Body of pancreas (tissue), 4 donors: ENCODE data around the gene NPY4R. TPM values are rescaled to one million over a fixed set of nuclear protein-coding genes. Genes with fewer than 3 reads are reported as not detected.
"Not testable (repeated sequence)": the region's sequence is repeated elsewhere in the genome, so short reads cannot be mapped to it uniquely, and the experiment has no call there.

Experiments
- ATAC-seq: fragments of 150-250 bp; one replicate; pipeline ENCODE4 v1.9.1; 2016
- DNase-seq, 4 donors: peaks; one replicate each; pipeline ENCODE4 v3.0.0-alpha.2; 2019
- H3K27ac ChIP-seq, 4 donors: fragments of 200-600 bp; sonication (generic); 1 replicate in 3 of 4; 2 replicates in 1 of 4; pipeline versions ENCODE4 v1.5.1 to v1.6.1; 2016 to 2019; ENCODE audit warnings: mild to moderate bottlenecking in 1 of 4, mixed read lengths in 1 of 4, moderate library complexity in 1 of 4
- H3K27me3 ChIP-seq, 2 donors: fragments of 200-600 bp; sonication (generic); one replicate each; pipeline ENCODE4 v1.6.0; 2016; ENCODE audit warnings: mild to moderate bottlenecking in 1 of 2
- H3K36me3 ChIP-seq, 2 donors: fragments of 200-600 bp; sonication (generic); replicated peaks in 1 of 2; 2 replicates each; pipeline ENCODE4 v1.5.1; 2016; ENCODE audit warnings: low read depth in 2 of 2; ENCODE audit not compliant: insufficient read depth in 1 of 2
- H3K4me1 ChIP-seq: fragments of 200-600 bp; sonication (generic); one replicate; pipeline ENCODE4 v1.6.0; 2016
- H3K4me3 ChIP-seq, 2 donors: fragments of 200-600 bp; sonication (generic); 1 replicate in 1 of 2; 2 replicates in 1 of 2; pipeline ENCODE4 v1.5.1; 2016 to 2019
- H3K9me3 ChIP-seq, 3 donors: fragments of 200-600 bp; sonication (generic); 1 replicate in 2 of 3; 2 replicates in 1 of 3; pipeline ENCODE4 v1.5.1; 2016
- WGBS, 2 donors: methylation state at CpG; one replicate each; pipeline ENCODE4 v1.1.5; 2017; 5-methylcytosine and 5-hydroxymethylcytosine counted together
- intact Hi-C: fragments of 100-400 bp; cut with DNase I; formaldehyde crosslinking; loops from one replicate; pipeline ENCODE4 v1.15.1; 2023
- total RNA-seq, 2 donors: library from RNA; depleted of rRNA; stranded (reverse); fragments of >200 nt; gene quantifications; one replicate each; pipeline ENCODE4 v1.1.0, GENCODE V29; 2016

The NPY4R gene
- total RNA-seq, 2 donors from 2014 or later = not detected

GRCh38 chr10:46497878-46498277 lies 32.1 kb upstream of the NPY4R start:
- H3K36me3 ChIP-seq, H3K4me1 ChIP-seq, ATAC-seq, intact Hi-C loops, H3K27me3 ChIP-seq, H3K27ac ChIP-seq, H3K9me3 ChIP-seq, DNase-seq, H3K4me3 ChIP-seq: not testable (repeated sequence)
- WGBS, 2 donors = no CpG with 5 or more reads among the region's 2 CpGs

GRCh38 chr10:46497401-46497800 lies 31.6 kb upstream of the NPY4R start:
- intact Hi-C loops, ATAC-seq: not testable (repeated sequence)
- WGBS, 2 donors = no CpG with 5 or more reads among the region's 4 CpGs

GRCh38 chr10:46491364-46492114 lies 25.8 kb upstream of the NPY4R start:
- H3K27ac ChIP-seq, DNase-seq, ATAC-seq, H3K27me3 ChIP-seq, H3K36me3 ChIP-seq, H3K4me1 ChIP-seq, H3K9me3 ChIP-seq, intact Hi-C loops, H3K4me3 ChIP-seq: not testable (repeated sequence)
- no CpG with 5 or more reads among the region's 1 CpG for WGBS, 2 donors

More at GRCh38 chr10:46497401-46497800, 31.6 kb upstream of the NPY4R start:
- not testable (repeated sequence) for H3K36me3 ChIP-seq, H3K27me3 ChIP-seq, DNase-seq, H3K9me3 ChIP-seq, H3K4me1 ChIP-seq, H3K4me3 ChIP-seq, H3K27ac ChIP-seq

- H3K4me3 ChIP-seq, H3K4me1 ChIP-seq, H3K9me3 ChIP-seq, H3K27me3 ChIP-seq, DNase-seq, intact Hi-C loops, H3K27ac ChIP-seq, ATAC-seq, H3K36me3 ChIP-seq: not testable (repeated sequence)
- 100% methylated on average over 3 of the region's 11 CpGs; no CpG with 5 or more reads in 1 of the 2 donors for WGBS, 2 donors
These were observed 24.5 kb upstream of the NPY4R start for GRCh38 chr10:46490285-46490684.

GRCh38 chr10:46486459-46486858 lies 20.7 kb upstream of the NPY4R start:
- not testable (repeated sequence) for H3K27ac ChIP-seq

GRCh38 chr10:46474746-46475320 lies 9.1 kb upstream of the NPY4R start:
- ATAC-seq, H3K36me3 ChIP-seq, H3K4me3 ChIP-seq, H3K27ac ChIP-seq, H3K9me3 ChIP-seq, H3K4me1 ChIP-seq, H3K27me3 ChIP-seq, DNase-seq, intact Hi-C loops: not testable (repeated sequence)
- 57 to 100% methylated on average over 1 to 3 of the region's 3 CpGs for WGBS, 2 donors

More at GRCh38 chr10:46486459-46486858, 20.7 kb upstream of the NPY4R start:
- no CpG with 5 or more reads among the region's 2 CpGs for WGBS, 2 donors
- ATAC-seq, H3K9me3 ChIP-seq, H3K36me3 ChIP-seq, DNase-seq, H3K27me3 ChIP-seq, H3K4me3 ChIP-seq, intact Hi-C loops, H3K4me1 ChIP-seq: not testable (repeated sequence)

GRCh38 chr10:46473758-46474157 lies 8.0 kb upstream of the NPY4R start:
- ATAC-seq = peak; percentile 91

GRCh38 chr10:46470134-46470533 lies 4.4 kb upstream of the NPY4R start:
- H3K4me3 ChIP-seq, H3K36me3 ChIP-seq, ATAC-seq, H3K4me1 ChIP-seq, H3K9me3 ChIP-seq, H3K27me3 ChIP-seq, intact Hi-C loops, DNase-seq, H3K27ac ChIP-seq: not testable (repeated sequence)
- no CpG with 5 or more reads among the region's 1 CpG for WGBS, 2 donors

More at GRCh38 chr10:46473758-46474157, 8.0 kb upstream of the NPY4R start:
- H3K27ac ChIP-seq, H3K9me3 ChIP-seq, H3K4me3 ChIP-seq, intact Hi-C loops, H3K36me3 ChIP-seq, H3K4me1 ChIP-seq, H3K27me3 ChIP-seq: not testable (repeated sequence)
- 0% methylated on average over 1 of the region's 3 CpGs; no CpG with 5 or more reads in 1 of the 2 donors for WGBS, 2 donors
- DNase-seq = peak; percentile 32 to 78 (median 48)

GRCh38 chr10:46468119-46468809 lies 2.5 kb upstream of the NPY4R start:
- H3K4me3 ChIP-seq, H3K27ac ChIP-seq, H3K4me1 ChIP-seq, H3K9me3 ChIP-seq, intact Hi-C loops, H3K27me3 ChIP-seq, H3K36me3 ChIP-seq: not testable (repeated sequence)
- DNase-seq (peak in 2 of 4 donors; percentile 11 to 17), ATAC-seq (peak; percentile 67)
- whole genome bisulfite sequencing, 2 donors = no CpG with 5 or more reads among the region's 4 CpGs

- H3K27ac ChIP-seq, H3K4me3 ChIP-seq, H3K36me3 ChIP-seq, ATAC-seq, H3K4me1 ChIP-seq, intact Hi-C loops, H3K9me3 ChIP-seq, H3K27me3 ChIP-seq, DNase-seq: not testable (repeated sequence)
- WGBS, 2 donors = no CpG with 5 or more reads among the region's 2 CpGs
These were observed 2.1 kb downstream of the NPY4R start for GRCh38 chr10:46463608-46464007.

- H3K36me3 ChIP-seq, intact Hi-C loops, H3K27ac ChIP-seq, ATAC-seq, H3K4me3 ChIP-seq, DNase-seq, H3K9me3 ChIP-seq, H3K4me1 ChIP-seq, H3K27me3 ChIP-seq: not testable (repeated sequence)
- no CpG with 5 or more reads among the region's 10 CpGs for WGBS, 2 donors
These were observed 3.5 kb downstream of the NPY4R start for GRCh38 chr10:46462276-46462675.
